Fibroblast of mammary gland (primary cell): ENCODE measurements around the gene REX1BD.

Source experiments
- DNase-seq: peaks from one replicate; pipeline ENCODE4 v3.0.0-alpha.2; 2010; ENCODE audit warnings: low read depth
- H3K4me3 ChIP-seq: 2 replicates; pipeline ENCODE4 v1.5.1; 2011; ENCODE audit warnings: low read depth, mild to moderate bottlenecking, low read length, moderate library complexity; ENCODE audit not compliant: control insufficient read depth
- TF ChIP-seq, protein P1 (sequence below): conservative IDR thresholded peaks from 2 replicates; pipeline ENCODE4 v1.5.1; 2011; ENCODE audit warnings: low read depth, low read length, inconsistent platforms; ENCODE audit not compliant: control insufficient read depth, insufficient read depth

Gene REX1BD

DNA sequence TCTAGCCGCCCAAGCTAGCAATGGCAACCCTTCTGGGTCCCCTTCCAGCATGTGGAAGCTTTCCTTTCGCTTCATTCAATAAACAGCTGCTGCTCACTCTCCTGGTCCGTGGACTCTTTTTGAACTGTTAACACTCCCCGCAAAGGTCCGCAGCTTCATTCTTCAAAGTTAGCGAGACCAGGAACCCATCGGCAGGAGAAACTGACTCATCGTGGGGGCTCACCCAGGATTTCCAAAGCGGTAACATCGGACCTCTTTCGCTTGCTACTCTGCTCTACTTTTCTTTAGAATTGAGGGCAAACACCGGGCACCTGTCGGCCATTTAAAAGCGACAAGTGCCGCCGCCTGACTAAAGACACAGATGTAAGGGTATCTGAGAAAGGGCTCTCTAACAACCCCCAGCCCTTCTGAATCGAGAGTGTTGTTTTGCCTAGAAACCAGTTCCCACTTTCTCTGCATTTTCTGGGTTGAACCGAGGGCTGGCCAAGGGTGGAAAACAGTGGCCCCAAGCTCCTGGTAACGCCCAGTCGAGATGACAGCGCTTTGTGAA is 11.2 kb upstream of the REX1BD start:
- no peak for DNase-seq
- H3K4me3 ChIP-seq: no peak overlapping the region
- TF ChIP-seq, protein P1, sequence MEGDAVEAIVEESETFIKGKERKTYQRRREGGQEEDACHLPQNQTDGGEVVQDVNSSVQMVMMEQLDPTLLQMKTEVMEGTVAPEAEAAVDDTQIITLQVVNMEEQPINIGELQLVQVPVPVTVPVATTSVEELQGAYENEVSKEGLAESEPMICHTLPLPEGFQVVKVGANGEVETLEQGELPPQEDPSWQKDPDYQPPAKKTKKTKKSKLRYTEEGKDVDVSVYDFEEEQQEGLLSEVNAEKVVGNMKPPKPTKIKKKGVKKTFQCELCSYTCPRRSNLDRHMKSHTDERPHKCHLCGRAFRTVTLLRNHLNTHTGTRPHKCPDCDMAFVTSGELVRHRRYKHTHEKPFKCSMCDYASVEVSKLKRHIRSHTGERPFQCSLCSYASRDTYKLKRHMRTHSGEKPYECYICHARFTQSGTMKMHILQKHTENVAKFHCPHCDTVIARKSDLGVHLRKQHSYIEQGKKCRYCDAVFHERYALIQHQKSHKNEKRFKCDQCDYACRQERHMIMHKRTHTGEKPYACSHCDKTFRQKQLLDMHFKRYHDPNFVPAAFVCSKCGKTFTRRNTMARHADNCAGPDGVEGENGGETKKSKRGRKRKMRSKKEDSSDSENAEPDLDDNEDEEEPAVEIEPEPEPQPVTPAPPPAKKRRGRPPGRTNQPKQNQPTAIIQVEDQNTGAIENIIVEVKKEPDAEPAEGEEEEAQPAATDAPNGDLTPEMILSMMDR: no peak

DNA sequence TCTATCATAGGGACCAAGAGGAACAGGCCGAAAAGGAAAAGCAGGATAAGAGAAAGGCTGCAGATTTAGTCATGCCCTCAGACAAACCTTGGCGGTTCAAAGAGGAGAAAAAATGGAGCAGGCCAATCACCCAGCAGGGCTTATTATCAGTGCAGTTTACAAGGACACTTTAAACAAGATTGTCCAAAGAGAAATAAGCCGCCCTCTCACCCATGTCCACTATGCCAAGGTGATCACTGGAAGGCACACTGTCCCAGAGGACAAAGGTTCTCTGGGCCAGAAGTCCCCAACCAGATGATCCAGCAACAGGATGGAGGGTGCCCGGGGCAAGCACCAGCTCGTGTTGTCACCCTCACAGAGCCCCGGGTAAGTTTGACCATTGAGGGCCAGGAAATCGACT is 8.3 kb upstream of the REX1BD start:
- H3K4me3 ChIP-seq: no peak overlapping the region
- no peak for DNase-seq
- TF ChIP-seq, protein P1: no peak

DNA sequence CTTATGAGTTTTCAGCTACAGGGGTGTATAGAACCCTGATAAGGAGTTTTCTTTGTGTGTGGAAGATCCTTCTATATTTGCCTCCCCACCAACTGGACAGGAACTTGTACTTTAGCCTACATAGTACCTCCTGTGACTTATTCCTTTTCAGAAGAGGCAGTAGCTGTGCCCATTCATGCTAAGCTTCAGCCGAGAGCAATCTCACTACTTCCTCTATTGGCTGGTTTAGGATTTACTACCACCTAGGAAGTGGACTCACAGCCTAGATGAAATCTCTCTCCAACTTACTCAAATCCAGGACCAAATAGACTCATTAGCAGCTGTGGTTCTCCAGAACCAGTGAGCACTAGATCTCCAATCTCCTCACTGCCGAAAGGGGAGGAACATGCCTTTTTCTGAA is 2.3 kb upstream of the REX1BD start:
- no peak for DNase-seq
- H3K4me3 ChIP-seq: no peak overlapping the region
- TF ChIP-seq, protein P1: no peak

DNA sequence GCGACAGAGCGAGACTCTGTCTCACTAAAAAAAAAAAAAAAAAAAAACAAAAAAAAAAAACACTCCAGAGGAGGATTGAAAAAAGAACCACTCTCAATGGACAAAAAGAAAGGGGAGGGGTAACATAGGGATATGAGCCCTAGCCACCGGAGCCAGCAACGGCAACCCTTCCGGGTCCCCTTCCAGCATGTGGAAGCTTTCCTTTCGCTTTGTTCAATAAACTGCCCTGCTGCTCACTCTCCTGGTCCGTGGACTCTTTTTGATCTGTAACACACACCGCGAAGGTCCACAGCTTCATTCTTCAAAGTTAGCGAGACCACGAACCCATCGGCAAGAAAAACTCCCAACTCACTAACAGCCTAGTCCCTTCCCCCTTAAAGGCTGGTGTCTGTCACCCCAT is 1.0 kb upstream of the REX1BD start:
- TF ChIP-seq, protein P1: no peak
- H3K4me3 ChIP-seq: no peak overlapping the region
- no peak for DNase-seq

DNA sequence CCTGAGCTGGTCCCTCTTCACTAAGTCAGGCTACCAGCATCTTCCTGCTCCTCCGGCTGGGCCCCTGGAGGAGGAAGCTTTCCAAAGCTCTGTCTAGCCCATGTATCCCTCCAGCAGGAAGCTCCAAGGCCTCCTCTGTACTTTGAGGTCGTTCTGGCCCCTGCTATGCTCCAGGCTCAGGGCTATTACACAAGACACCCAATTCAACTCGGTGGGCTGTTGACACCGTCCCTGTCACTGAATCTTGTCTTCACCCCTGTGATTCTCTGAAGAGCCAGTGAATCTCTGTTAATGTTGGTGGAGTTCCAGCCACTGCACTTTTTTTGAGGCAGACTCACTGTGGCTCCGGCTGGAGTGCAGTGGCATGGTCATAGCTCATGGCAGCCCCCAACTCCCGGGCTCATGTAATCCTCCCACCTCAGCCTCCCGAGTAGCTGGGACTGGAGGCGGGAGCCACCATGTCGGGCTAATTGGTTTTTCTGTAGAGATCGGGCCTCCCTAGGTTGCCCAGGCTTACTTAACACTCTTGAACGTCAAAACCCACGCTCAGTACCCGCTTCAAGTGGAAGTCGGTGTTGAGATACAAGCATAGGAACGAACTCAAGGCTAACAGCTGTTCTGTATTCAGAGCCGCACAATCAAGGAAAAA is 512 bp upstream of the REX1BD start:
- TF ChIP-seq, protein P1: no peak
- DNase-seq: no peak
- H3K4me3 ChIP-seq: peak overlapping the region; percentile 66

DNA sequence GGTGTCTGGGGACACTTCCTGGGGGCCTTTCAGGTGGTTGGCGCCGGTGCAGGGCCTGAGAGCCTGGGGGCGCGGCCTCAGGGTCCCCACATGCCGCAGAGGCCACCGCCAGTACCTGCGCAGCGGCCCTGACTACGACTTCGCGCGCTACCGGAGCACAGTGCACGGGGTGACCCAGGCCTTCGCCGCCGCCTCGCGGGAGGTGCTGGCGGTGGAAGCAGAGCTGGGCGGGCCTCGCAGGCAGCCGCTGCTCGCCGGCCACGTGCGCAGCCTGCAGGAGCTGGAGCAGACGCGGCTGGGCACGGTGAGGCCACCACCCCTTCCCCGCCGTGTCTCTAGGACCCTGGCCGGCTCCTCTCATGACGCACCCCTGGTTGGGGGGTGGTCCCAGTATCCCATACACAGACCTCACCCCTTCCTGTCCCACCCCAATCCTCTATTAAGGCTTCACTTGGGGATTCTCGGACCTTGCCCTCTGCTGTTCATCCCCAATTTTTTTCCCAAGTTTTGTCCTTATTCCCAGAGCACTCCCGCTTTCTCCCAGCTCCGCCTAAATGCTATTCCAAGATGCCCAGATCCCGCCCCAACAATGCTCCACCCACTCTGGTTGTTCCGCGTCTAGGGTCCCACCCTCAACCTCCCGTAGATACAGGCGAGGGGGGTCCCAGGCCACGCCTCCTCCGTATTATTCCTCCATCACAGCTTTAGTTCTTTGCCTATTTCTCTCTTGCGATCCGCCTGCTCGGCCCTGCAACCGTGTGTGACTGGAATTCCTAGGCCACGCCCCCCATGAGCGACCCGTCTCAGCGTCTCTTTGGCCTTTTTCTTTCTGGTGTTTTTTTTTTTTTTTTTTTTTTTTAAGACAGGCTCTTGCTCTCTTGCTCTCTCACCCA is 1.0 kb downstream of the REX1BD start:
- H3K4me3 ChIP-seq: peak overlapping the region; percentile 66
- TF ChIP-seq, protein P1: no peak
- peak; percentile 57 for DNase-seq
